GM12801 (cell line): ENCODE measurements around the gene ADGRL3.

Experiments used
- TF ChIP-seq, protein P1 (sequence below): IDR thresholded peaks from one replicate; pipeline ENCODE4 v1.5.1; 2011; ENCODE audit warnings: control low read depth; ENCODE audit not compliant: insufficient read length; ENCODE audit errors: extremely low read depth

Gene ADGRL3

DNA sequence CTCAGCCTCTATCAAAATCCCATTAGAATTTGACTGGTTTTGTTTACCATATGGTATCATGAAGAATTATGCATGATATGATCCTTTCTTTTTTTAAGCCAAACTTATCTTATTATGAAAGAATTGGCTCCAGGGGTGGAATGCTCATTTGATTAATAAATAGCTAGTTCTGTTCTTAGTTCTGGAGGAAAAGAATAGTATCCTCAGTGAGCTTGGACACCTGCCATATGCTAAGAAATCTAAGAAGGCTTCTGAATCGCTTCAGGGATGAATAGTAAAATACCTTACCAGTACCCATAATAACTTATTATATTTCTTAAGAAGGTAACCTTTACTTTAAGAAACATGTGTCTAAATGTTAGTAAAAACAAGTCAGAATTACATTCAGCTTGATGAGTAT lies 803.6 kb downstream of the ADGRL3 start:
- TF ChIP-seq, protein P1, sequence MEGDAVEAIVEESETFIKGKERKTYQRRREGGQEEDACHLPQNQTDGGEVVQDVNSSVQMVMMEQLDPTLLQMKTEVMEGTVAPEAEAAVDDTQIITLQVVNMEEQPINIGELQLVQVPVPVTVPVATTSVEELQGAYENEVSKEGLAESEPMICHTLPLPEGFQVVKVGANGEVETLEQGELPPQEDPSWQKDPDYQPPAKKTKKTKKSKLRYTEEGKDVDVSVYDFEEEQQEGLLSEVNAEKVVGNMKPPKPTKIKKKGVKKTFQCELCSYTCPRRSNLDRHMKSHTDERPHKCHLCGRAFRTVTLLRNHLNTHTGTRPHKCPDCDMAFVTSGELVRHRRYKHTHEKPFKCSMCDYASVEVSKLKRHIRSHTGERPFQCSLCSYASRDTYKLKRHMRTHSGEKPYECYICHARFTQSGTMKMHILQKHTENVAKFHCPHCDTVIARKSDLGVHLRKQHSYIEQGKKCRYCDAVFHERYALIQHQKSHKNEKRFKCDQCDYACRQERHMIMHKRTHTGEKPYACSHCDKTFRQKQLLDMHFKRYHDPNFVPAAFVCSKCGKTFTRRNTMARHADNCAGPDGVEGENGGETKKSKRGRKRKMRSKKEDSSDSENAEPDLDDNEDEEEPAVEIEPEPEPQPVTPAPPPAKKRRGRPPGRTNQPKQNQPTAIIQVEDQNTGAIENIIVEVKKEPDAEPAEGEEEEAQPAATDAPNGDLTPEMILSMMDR: no peak

DNA sequence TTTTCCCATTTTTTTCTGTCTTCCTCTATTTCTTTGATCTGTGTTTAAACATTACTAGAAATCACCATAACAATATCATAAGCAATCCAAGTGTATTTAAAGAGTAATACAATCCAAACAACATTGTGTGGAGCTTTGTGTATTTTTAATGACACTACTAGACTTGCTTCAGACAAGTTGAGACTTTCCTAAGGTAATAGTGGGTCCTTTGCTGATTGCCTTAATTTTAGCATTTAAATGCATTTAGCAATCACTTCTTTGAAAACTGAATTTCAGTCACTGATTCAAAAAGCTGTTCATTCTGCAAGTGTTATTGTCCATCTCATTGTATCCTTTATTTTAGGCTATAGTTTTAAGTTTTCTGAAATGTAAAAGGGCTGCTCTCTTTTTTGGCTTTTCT lies 804.8 kb downstream of the ADGRL3 start:
- TF ChIP-seq, protein P1: no peak

DNA sequence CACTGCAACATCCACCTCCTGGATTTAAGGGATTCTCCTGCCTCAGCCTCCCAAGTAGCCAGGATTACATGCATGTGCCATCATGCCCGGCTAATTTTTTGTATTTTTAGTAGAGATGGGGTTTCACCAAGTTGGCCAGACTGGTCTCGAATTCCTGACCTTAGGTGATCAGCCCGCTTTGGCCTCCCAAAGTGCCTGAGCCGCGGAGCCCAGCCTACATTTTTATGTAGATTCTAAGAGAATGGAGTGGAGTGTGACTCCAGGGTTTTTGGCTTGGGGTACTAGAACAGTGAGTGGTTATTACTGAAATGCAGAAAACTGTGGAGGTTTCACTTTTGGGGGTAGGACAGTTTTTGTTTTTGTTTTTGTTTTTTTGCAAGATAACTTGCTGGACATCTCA lies 806.0 kb downstream of the ADGRL3 start:
- TF ChIP-seq, protein P1: no peak

DNA sequence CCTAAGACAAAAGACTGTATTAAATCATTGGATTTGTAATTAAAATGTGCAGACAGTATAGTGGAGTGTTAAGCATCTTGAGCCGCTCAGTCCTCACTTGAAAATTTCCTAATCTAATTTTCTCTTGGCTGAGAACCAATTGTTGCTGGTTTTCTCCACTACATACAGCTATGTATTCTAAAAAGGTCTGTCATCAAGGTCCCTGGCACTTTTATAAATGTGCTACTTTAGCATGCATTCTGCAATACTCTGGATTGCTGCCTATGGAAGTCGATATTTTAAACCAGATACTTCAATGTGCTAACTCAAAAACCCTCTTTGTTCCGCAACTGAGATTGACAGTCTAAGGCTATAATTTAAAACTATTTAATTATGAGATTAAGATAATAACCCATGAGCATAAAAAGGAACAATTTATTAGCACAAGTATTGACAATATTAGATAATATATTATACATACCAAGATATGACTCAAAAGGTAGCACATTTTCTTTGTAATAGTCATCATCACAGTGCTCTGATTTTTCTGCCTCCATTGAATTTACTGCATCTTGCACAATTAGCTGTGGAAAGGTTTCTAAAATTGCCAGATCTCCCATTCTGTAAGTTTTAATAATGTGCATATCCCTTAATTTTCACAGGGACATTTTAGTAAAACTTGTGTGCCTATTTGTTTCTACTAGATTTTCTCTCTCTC lies 815.1 kb downstream of the ADGRL3 start:
- TF ChIP-seq, protein P1: no peak

DNA sequence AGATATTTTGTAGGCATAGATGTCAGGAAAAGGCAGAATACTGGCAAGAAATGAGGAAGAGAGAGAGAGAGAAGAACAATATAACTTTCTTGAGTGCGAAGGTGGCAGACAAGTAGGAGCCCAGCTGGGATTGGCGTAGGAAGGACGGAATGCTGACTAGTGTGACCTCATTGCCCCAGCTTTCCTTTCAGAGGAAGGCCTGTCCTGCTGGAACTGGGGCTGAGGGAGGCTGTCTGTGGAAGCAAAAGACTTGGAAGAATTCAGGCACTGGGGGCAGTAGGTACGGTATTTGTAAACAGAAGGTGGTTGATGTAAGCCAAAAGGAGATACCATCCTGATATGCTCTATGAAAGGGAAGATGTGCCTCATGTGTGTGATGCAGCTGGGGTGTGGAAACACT lies 818.4 kb downstream of the ADGRL3 start:
- TF ChIP-seq, protein P1: no peak

DNA sequence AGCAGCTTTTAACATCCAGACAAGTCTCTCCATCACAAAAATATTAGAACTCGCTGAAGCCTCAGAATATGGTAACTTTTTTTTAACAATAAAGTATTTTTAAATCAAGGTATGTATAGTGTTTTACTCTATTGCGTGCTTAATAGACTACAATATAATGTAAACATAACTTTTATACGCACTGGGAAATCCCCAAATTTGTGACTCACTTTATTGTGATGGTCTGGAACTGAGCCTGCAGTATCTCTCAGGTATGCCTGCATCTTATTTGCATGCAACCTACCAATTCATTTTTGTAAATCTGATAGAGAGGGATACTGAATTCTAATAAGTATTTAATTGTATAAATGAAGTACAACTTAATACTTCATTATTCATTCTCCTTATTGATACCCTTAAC lies 823.5 kb downstream of the ADGRL3 start:
- TF ChIP-seq, protein P1: no peak

DNA sequence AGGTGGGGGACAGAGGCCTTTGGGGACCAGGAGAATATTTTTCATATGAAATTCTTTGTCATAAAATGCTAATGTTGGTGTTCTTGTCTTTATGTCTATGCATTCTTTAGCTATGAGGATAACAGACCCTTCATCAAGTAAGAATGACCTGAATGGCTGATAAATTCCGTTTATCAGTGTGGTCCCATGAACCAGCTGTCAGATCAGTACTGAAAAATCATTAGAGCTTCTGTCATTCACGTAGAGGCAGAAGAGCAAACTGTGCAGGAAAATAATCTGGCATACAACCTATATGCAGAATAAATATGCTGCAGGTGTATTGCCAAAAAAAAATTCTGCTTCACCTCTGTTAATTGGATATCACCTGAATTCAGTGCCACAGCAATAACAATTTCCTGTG lies 828.6 kb downstream of the ADGRL3 start:
- TF ChIP-seq, protein P1: no peak

DNA sequence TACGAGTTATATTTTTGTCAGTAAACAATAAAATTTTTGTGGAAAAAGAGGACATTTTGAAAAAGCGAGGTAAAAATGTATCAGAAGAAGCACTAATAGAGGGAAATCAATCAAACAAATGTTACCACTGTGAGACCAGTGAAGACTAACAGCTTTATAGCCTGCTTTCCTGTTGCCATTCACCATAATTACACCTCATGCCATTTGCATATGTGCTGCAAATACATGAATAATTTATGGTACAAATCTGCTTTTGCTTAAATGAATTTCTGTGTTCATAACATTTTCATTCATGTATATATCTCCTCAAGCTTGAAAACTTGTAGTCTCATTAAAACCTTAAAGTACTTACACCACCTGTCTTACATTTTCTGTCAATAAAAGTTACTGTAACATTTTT lies 830.8 kb downstream of the ADGRL3 start:
- TF ChIP-seq, protein P1: no peak
